Fibroblast of skin of scalp (primary cell): ENCODE data around the gene SMAGP.
"Not testable (repeated sequence)": the region's sequence is repeated elsewhere in the genome, so short reads cannot be mapped to it uniquely, and the experiment has no call there.

Source experiments
- DNase-seq: peaks from one replicate; pipeline ENCODE4 v3.0.0-alpha.2; 2013

Gene SMAGP

GRCh38 chr12:51264297-51264696 lies 5.9 kb downstream of the SMAGP start:
- no peak for DNase-seq

GRCh38 chr12:51263341-51263740 lies 6.9 kb downstream of the SMAGP start:
- DNase-seq: no peak

- peak; percentile 60 for DNase-seq
Measured at GRCh38 chr12:51262758-51263177, 7.4 kb downstream of the SMAGP start.

- DNase-seq: not testable (repeated sequence)
Measured at GRCh38 chr12:51259600-51259999, 10.6 kb downstream of the SMAGP start.

- DNase-seq: no peak
Measured at GRCh38 chr12:51254536-51254935, 15.7 kb downstream of the SMAGP start.

- no peak for DNase-seq
Measured at GRCh38 chr12:51253276-51253675, 16.9 kb downstream of the SMAGP start.

GRCh38 chr12:51247523-51248206 lies 22.6 kb downstream of the SMAGP start:
- no peak for DNase-seq

- peak; percentile 51 for DNase-seq
Measured at GRCh38 chr12:51246254-51246853, 23.9 kb downstream of the SMAGP start.

GRCh38 chr12:51245476-51246253 lies 24.6 kb downstream of the SMAGP start:
- no peak for DNase-seq

- no peak for DNase-seq
Measured at GRCh38 chr12:51244269-51244668, 25.9 kb downstream of the SMAGP start.

- no peak for DNase-seq
Measured at GRCh38 chr12:51242876-51243275, 27.3 kb downstream of the SMAGP start.

GRCh38 chr12:51242120-51242519 lies 28.1 kb downstream of the SMAGP start:
- DNase-seq: no peak

- peak; percentile 29 for DNase-seq
Measured at GRCh38 chr12:51240971-51241370, 29.2 kb downstream of the SMAGP start.

- peak; percentile 95 for DNase-seq
Measured at GRCh38 chr12:51238510-51239334, 31.5 kb downstream of the SMAGP start, which contains the start of gene DAZAP2. Gene DAZAP2, plus strand, starts transcription at chr12:51238826. Its CDS starts 82 bp downstream, at chr12:51238908.

- no peak for DNase-seq
Measured at GRCh38 chr12:51238037-51238509, 32.1 kb downstream of the SMAGP start.

GRCh38 chr12:51234530-51234929 lies 35.7 kb downstream of the SMAGP start:
- no peak for DNase-seq

- no peak for DNase-seq
Measured at GRCh38 chr12:51232642-51233041, 37.6 kb downstream of the SMAGP start.

- DNase-seq: no peak
Measured at GRCh38 chr12:51229116-51229809, 41.0 kb downstream of the SMAGP start.

- DNase-seq: no peak
Measured at GRCh38 chr12:51227962-51228361, 42.3 kb downstream of the SMAGP start.

- not testable (repeated sequence) for DNase-seq
Measured at GRCh38 chr12:51227112-51227511, 43.1 kb downstream of the SMAGP start.

GRCh38 chr12:51225771-51226170 lies 44.4 kb downstream of the SMAGP start:
- DNase-seq: no peak

GRCh38 chr12:51225234-51225633 lies 45.0 kb downstream of the SMAGP start:
- no peak for DNase-seq
